ENCODE results near the gene RNF138.

- TF ChIP-seq CTCF (IDR thresholded peaks at IDR 0.05; ENCODE audit: insufficient read depth, low read length, poor library complexity, severe bottlenecking) (no peak), EZH2phosphoT487 (conservative IDR thresholded peaks at IDR 0.05; ENCODE audit: low read length) (no peak)
Measured at GRCh38 chr18:32174719-32175118, 83.0 kb downstream of the RNF138 start.

Measured in SU-DHL-6 (cell line).